Measurements from ENCODE around the gene CEP290.

CEP290 gene

GRCh38 chr12:88113871-88114270 is 28.0 kb downstream of the CEP290 start:
- Mint-ChIP-seq H3K27ac (peak overlapping the region; percentile 54), H3K4me3 (no peak overlapping the region), H3K27me3 (no peaks in the 10 kb centered on the region), H3K9me3 (no peaks in the 10 kb centered on the region), H3K4me1 (ENCODE audit: low read depth) (peaks cover 2% of the 10 kb centered on the region), H3K36me3 (ENCODE audit: low read depth) (peaks cover 79% of the 10 kb centered on the region)
- no peak for DNase-seq

DNA sequence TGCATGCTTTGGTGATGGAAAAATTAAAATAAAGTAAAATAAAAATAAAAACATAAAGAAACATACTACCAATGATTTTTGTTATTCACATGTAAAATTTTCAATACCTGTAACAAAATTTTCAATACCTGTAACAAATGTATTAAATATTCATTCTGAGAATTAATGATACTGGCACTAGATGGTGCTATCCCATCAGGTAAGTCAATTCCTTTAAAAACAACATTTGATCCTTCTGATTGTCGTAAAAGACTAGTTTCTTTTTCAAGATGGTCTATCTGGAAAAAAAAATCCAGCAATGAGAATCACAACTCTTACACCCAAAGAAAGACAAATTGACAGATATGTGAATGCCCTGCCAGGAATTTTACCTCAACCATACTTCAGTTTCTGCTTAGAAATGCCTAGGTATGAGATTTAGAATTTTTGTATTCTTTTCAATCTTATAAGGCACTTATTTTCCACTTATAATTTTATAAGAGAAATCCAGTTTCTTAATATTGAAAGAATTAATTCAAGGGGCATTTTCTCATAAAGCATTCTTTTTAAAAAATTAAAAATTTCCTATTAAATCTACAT is 30.7 kb downstream of the CEP290 start:
- H3K36me3 Mint-ChIP-seq (ENCODE audit: low read depth) = peaks cover 78% of the 10 kb centered on the region
- no peak for DNase-seq
- H3K4me1 Mint-ChIP-seq (ENCODE audit: low read depth) = peaks cover 2% of the 10 kb centered on the region
- H3K27me3 Mint-ChIP-seq = no peaks in the 10 kb centered on the region
- no peak overlapping the region for H3K4me3 Mint-ChIP-seq
- H3K27ac Mint-ChIP-seq = no peak overlapping the region
- H3K9me3 Mint-ChIP-seq = no peaks in the 10 kb centered on the region

GRCh38 chr12:88108021-88108420 is 33.9 kb downstream of the CEP290 start:
- DNase-seq = no peak
- Mint-ChIP-seq H3K27me3 (no peaks in the 10 kb centered on the region), H3K9me3 (no peaks in the 10 kb centered on the region), H3K4me3 (no peak overlapping the region), H3K27ac (no peak overlapping the region), H3K36me3 (ENCODE audit: low read depth) (peaks cover 74% of the 10 kb centered on the region), H3K4me1 (ENCODE audit: low read depth) (peaks cover 2% of the 10 kb centered on the region)

DNA sequence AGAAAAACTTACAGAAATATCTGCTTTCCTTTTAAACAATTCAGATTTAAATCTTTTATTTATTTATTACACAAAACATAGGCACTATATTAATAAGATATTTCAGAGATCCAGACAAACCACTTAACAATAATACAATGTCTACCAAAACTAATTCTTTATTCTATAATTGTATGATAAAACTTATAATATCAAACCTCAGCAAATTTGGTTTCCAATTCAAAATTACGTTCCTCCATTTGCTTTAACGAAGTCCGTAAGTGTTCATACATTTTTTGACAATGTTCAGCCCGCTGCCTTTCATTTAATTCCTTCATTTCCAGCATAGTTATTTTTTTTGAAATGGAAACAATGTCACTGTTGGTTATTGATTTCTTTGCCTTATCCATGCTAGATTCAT is 48.3 kb downstream of the CEP290 start:
- Mint-ChIP-seq H3K9me3 (no peaks in the 10 kb centered on the region), H3K36me3 (ENCODE audit: low read depth) (peaks cover 63% of the 10 kb centered on the region), H3K27me3 (no peaks in the 10 kb centered on the region), H3K27ac (no peak overlapping the region), H3K4me3 (no peak overlapping the region), H3K4me1 (ENCODE audit: low read depth) (peaks cover 2% of the 10 kb centered on the region)
- no peak for DNase-seq

GRCh38 chr12:88092771-88093170 is 49.1 kb downstream of the CEP290 start:
- H3K9me3 Mint-ChIP-seq = no peaks in the 10 kb centered on the region
- H3K4me3 Mint-ChIP-seq = no peak overlapping the region
- H3K27ac Mint-ChIP-seq = no peak overlapping the region
- DNase-seq = no peak
- H3K27me3 Mint-ChIP-seq = no peaks in the 10 kb centered on the region
- peaks cover 59% of the 10 kb centered on the region for H3K36me3 Mint-ChIP-seq (ENCODE audit: low read depth)
- H3K4me1 Mint-ChIP-seq (ENCODE audit: low read depth) = peaks cover 2% of the 10 kb centered on the region

DNA sequence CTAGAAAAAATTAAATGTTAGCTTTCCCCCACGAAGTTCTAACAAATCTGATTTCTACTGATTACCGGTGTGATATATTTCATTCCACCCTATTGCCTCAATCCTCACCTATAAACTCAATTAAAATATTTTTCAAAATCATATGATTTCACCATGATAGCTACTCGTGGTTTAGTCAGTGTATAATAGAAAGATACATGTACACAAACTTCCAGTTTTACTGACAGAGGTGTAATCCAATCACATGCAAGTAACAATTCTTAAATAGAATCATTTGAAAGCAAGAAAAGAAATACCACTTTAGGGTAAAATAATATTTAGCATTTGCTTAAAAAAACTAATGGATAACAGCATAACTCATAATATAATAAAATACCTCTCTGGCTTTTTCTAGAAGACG is 57.7 kb downstream of the CEP290 start:
- Mint-ChIP-seq H3K36me3 (ENCODE audit: low read depth) (peaks cover 85% of the 10 kb centered on the region), H3K4me3 (no peak overlapping the region), H3K9me3 (no peaks in the 10 kb centered on the region), H3K4me1 (ENCODE audit: low read depth) (no peaks in the 10 kb centered on the region), H3K27me3 (no peaks in the 10 kb centered on the region), H3K27ac (no peak overlapping the region)
- no peak for DNase-seq

DNA sequence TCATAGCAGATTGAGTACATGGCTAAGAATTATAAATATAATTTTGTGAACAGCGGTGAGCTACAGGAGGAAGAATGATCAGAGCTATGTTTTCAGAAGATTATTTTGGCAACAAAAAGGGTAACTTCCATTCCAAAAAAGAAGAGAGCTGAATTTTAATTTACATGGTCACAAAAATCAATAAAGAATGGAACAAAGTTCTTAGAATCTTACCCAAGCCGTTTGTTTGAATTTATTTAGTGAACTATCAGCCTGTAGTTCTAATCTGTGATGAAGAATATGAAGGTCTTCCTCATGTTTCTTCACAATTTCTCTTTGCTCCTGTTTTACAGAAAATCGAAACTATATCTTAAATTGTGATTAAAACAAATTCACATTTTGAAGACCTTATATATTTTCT is 58.3 kb downstream of the CEP290 start:
- Mint-ChIP-seq H3K4me1 (ENCODE audit: low read depth) (no peaks in the 10 kb centered on the region), H3K4me3 (no peak overlapping the region), H3K36me3 (ENCODE audit: low read depth) (peaks cover 83% of the 10 kb centered on the region), H3K27me3 (no peaks in the 10 kb centered on the region), H3K27ac (no peak overlapping the region), H3K9me3 (no peaks in the 10 kb centered on the region)
- no peak for DNase-seq

DNA sequence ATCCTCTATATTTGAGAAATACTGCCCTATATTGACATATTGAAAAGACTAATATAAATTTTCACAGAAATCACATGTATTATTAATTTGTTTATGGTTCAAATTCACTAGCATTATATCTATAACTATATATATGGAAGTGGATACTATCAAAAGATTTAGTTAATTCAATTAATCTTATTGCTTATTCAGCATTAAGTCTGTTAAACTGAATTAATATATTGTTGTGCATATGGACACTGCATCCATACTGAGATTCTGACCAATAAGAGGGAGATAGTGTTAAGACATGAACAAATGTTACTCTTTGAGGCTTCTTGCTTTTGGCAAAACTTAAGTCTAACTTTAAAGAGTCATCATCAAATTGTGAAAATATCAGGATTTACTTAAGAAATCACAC is 60.6 kb downstream of the CEP290 start:
- no peaks in the 10 kb centered on the region for H3K27me3 Mint-ChIP-seq
- no peak for DNase-seq
- no peaks in the 10 kb centered on the region for H3K4me1 Mint-ChIP-seq (ENCODE audit: low read depth)
- no peak overlapping the region for H3K27ac Mint-ChIP-seq
- H3K4me3 Mint-ChIP-seq = no peak overlapping the region
- no peaks in the 10 kb centered on the region for H3K9me3 Mint-ChIP-seq
- peaks cover 89% of the 10 kb centered on the region for H3K36me3 Mint-ChIP-seq (ENCODE audit: low read depth)

- no peaks in the 10 kb centered on the region for H3K27me3 Mint-ChIP-seq
- no peaks in the 10 kb centered on the region for H3K9me3 Mint-ChIP-seq
- H3K4me3 Mint-ChIP-seq = no peak overlapping the region
- no peak overlapping the region for H3K27ac Mint-ChIP-seq
- no peak for DNase-seq
- H3K36me3 Mint-ChIP-seq (ENCODE audit: low read depth) = peaks cover 69% of the 10 kb centered on the region
- peaks cover 14% of the 10 kb centered on the region for H3K4me1 Mint-ChIP-seq (ENCODE audit: low read depth)
Measured at GRCh38 chr12:88067301-88067700, 74.6 kb downstream of the CEP290 start.

DNA sequence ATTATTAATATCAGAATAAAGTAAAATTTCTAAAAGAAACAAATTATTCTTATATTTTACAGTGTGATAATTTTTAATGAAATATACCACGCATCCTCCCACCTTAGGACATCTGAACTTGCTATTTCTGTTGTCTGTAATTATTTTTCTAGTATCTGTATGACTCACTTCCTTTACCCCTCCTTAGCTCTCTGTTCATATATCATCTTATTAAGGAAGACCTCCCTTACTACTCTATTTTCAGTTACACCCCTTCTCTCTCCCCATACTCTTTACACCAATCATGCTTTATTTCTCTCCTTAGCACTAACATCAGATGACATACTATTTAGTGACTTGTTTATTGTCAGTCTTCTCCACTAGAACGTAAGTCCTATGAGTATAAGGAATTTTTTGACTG is 78.5 kb downstream of the CEP290 start:
- Mint-ChIP-seq H3K9me3 (no peaks in the 10 kb centered on the region), H3K27me3 (no peaks in the 10 kb centered on the region), H3K4me3 (no peak overlapping the region), H3K4me1 (ENCODE audit: low read depth) (peaks cover 14% of the 10 kb centered on the region), H3K27ac (peak overlapping the region; percentile 12), H3K36me3 (ENCODE audit: low read depth) (peaks cover 71% of the 10 kb centered on the region)
- no peak for DNase-seq

GRCh38 chr12:88062474-88062873 is 79.4 kb downstream of the CEP290 start:
- Mint-ChIP-seq H3K4me3 (no peak overlapping the region), H3K27ac (peak overlapping the region; percentile 7)

DNA sequence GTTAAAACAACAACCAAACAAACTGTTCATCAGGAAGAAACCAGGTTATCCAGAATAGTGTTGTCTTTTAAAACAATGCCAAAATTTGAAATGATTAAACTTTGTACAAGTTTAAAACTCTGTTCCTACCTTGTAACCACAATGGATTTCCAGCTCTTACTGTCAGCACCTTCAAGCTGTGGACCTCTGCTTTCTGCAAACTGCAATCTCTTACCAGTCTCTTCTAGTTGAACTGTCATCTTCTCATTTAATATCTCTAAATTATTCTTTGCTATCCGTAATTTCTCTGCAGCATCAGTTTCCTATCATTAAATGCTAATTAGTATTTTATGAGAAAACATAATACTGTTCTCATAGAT is 83.2 kb downstream of the CEP290 start:
- Mint-ChIP-seq H3K4me1 (ENCODE audit: low read depth) (peaks cover 10% of the 10 kb centered on the region), H3K9me3 (no peaks in the 10 kb centered on the region), H3K4me3 (no peak overlapping the region), H3K36me3 (ENCODE audit: low read depth) (peaks cover 83% of the 10 kb centered on the region), H3K27me3 (no peaks in the 10 kb centered on the region), H3K27ac (peak overlapping the region; percentile 54)
- DNase-seq = no peak

More at GRCh38 chr12:88062474-88062873, 79.4 kb downstream of the CEP290 start:
- DNase-seq = no peak
- Mint-ChIP-seq H3K9me3 (no peaks in the 10 kb centered on the region), H3K36me3 (ENCODE audit: low read depth) (peaks cover 76% of the 10 kb centered on the region), H3K4me1 (ENCODE audit: low read depth) (peaks cover 14% of the 10 kb centered on the region), H3K27me3 (no peaks in the 10 kb centered on the region)

DNA sequence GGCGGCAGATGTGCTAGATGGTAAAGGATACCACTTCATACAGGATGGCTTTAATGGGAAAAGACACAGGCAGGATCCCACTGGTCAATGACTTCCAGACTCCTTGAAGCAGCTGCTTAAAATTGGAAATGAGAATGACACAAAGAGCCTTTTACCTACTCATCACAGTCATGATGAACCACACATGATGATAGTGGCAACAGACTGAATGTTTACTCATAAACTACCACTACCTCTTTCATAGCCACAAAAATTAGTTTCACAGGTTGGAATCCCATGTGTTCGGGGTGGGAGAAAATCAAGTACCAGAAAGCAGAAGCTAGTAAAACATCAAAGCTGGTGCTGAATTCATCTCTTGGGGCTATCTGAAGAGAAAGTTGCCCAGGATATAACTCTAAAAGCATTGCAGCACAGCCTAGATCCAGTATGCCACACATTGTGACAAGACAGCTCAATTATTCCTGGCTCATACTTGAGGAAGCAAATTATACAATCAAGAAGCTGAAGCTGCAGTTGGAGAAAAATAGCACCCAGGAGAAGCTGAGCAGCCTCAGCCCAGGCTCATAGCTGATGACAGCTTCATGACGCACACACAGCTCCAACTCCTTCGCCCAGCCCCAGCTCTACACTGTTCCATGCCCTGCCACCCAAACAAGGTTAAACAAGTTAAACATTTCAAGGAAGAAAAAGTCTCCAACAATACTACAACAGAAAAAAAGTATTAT is 83.7 kb downstream of the CEP290 start:
- Mint-ChIP-seq H3K4me3 (no peak overlapping the region), H3K9me3 (no peaks in the 10 kb centered on the region), H3K36me3 (ENCODE audit: low read depth) (peaks cover 84% of the 10 kb centered on the region), H3K27ac (peak overlapping the region; percentile 54), H3K4me1 (ENCODE audit: low read depth) (peaks cover 6% of the 10 kb centered on the region), H3K27me3 (no peaks in the 10 kb centered on the region)
- no peak for DNase-seq

- H3K27ac Mint-ChIP-seq = peak overlapping the region; percentile 26
- H3K4me3 Mint-ChIP-seq = no peak overlapping the region
- H3K27me3 Mint-ChIP-seq = no peaks in the 10 kb centered on the region
- H3K4me1 Mint-ChIP-seq (ENCODE audit: low read depth) = no peaks in the 10 kb centered on the region
- no peaks in the 10 kb centered on the region for H3K9me3 Mint-ChIP-seq
- H3K36me3 Mint-ChIP-seq (ENCODE audit: low read depth) = peaks cover 82% of the 10 kb centered on the region
- no peak for DNase-seq
Measured at GRCh38 chr12:88056571-88056970, 85.3 kb downstream of the CEP290 start.

DNA sequence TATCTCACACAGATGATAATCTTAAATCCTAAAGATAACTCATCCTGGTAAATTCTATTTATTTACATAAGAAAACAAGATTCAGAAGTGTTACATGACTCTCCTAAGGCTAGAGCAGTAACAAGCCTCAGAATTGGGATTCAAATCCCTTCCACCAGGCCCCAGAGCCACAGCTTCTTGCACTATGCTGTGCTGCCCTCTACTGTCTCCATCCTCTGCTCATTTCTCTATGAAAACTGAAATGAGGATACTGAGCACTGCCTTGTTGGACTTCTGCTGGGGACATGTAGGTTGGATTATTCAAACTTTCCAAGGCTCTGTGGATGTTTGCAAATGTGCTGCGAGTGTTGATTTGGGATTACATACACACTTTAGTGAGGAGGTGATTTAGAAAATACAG is 89.2 kb downstream of the CEP290 start:
- no peak for DNase-seq
- Mint-ChIP-seq H3K36me3 (ENCODE audit: low read depth) (peaks cover 73% of the 10 kb centered on the region), H3K4me1 (ENCODE audit: low read depth) (no peaks in the 10 kb centered on the region), H3K9me3 (no peaks in the 10 kb centered on the region), H3K27me3 (no peaks in the 10 kb centered on the region), H3K27ac (no peak overlapping the region), H3K4me3 (no peak overlapping the region)
